Neural progenitor cell (in vitro differentiated cells): ENCODE data around the gene C11orf21. TPM values are rescaled to one million over a fixed set of nuclear protein-coding genes. Genes with fewer than 3 reads are reported as not detected.
A peak's percentile ranks its signal among the peaks of the same experiment; 100 is the strongest.

Source experiments
- DNase-seq: peaks from one replicate; pipeline ENCODE4 v3.0.0-alpha.2; 2016; ENCODE audit warnings: low spot score
- H2AFZ ChIP-seq: fragments of 200-600 bp; sonication (generic); replicated peaks from 2 replicates; pipeline ENCODE4 v1.6.1; 2016; ENCODE audit warnings: antibody characterized with exemption
- H3F3A ChIP-seq: fragments of 200-600 bp; sonication (generic); 2 replicates; pipeline ENCODE4 v1.6.1; 2016; ENCODE audit warnings: antibody characterized with exemption, low read depth
- H3K27ac ChIP-seq: fragments of 200-600 bp; sonication (generic); 2 replicates; pipeline ENCODE4 v1.5.1; 2016; ENCODE audit warnings: mild to moderate bottlenecking
- H3K27me3 ChIP-seq: fragments of 200-600 bp; sonication (generic); 2 replicates; pipeline ENCODE4 v1.6.1; 2016; ENCODE audit warnings: mild to moderate bottlenecking, moderate library complexity
- H3K36me3 ChIP-seq: fragments of 200-600 bp; sonication (generic); 2 replicates; pipeline ENCODE4 v1.5.1; 2016
- H3K4me1 ChIP-seq: fragments of 200-600 bp; sonication (generic); 2 replicates; pipeline ENCODE4 v1.6.1; 2016; ENCODE audit warnings: mixed run types
- H3K4me2 ChIP-seq: fragments of 200-600 bp; sonication (generic); 2 replicates; pipeline ENCODE4 v1.6.1; 2016
- H3K4me3 ChIP-seq: fragments of 200-600 bp; sonication (generic); 2 replicates; pipeline ENCODE4 v1.5.1; 2016
- H3K79me2 ChIP-seq: fragments of 200-600 bp; sonication (generic); 2 replicates; pipeline ENCODE4 v1.6.1; 2016; ENCODE audit warnings: low read depth
- H3K9ac ChIP-seq: fragments of 200-600 bp; sonication (generic); 2 replicates; pipeline ENCODE4 v1.6.1; 2016
- H3K9me3 ChIP-seq: fragments of 200-600 bp; sonication (generic); 2 replicates; pipeline ENCODE4 v1.5.1; 2016; ENCODE audit warnings: low read depth
- H4K20me1 ChIP-seq: fragments of 200-600 bp; sonication (generic); 2 replicates; pipeline ENCODE4 v1.6.1; 2016; ENCODE audit warnings: low read depth
- H3K27ac Mint-ChIP-seq: 3 replicates; pipeline ENCODE4 v1.8.0; 2021; ENCODE audit warnings: mixed read lengths
- H3K27me3 Mint-ChIP-seq: 2 replicates; pipeline ENCODE4 v1.8.0; 2022; ENCODE audit warnings: low read depth, mild to moderate bottlenecking, inconsistent platforms, moderate library complexity, mixed read lengths; ENCODE audit not compliant: insufficient read depth
- H3K36me3 Mint-ChIP-seq: 3 replicates; pipeline ENCODE4 v1.8.0; 2021; ENCODE audit warnings: mixed read lengths
- H3K4me1 Mint-ChIP-seq: 3 replicates; pipeline ENCODE4 v1.8.0; 2021; ENCODE audit warnings: mixed read lengths
- H3K4me3 Mint-ChIP-seq: 3 replicates; pipeline ENCODE4 v1.8.0; 2021; ENCODE audit warnings: mild to moderate bottlenecking, moderate library complexity, mixed read lengths
- H3K9me3 Mint-ChIP-seq: 3 replicates; pipeline ENCODE4 v1.8.0; 2020; ENCODE audit warnings: mixed read lengths
- EZH2 ChIP-seq: fragments of 200-600 bp; sonication (generic); IDR thresholded peaks from 2 replicates; pipeline ENCODE4 v1.6.1; 2017; ENCODE audit warnings: antibody characterized with exemption, mild to moderate bottlenecking, moderate library complexity
- EZH2phosphoT487 ChIP-seq: fragments of 200-600 bp; sonication (generic); IDR thresholded peaks from 2 replicates; pipeline ENCODE4 v1.6.1; 2017; ENCODE audit warnings: antibody characterized with exemption
- total RNA-seq: library from RNA; depleted of rRNA; stranded (reverse); fragments of >200 nt; gene quantifications from 2 replicates; pipeline ENCODE4 v1.2.3, GENCODE V29; 2015; ENCODE audit warnings: low replicate concordance
- TF ChIP-seq, protein P1 (sequence below): fragments of 200-600 bp; sonication (generic); IDR thresholded peaks from 2 replicates; pipeline ENCODE4 v1.5.1; 2017; ENCODE audit warnings: antibody characterized with exemption, mild to moderate bottlenecking

Gene C11orf21
- total RNA-seq, 1 donor from 2014 or later = not detected

DNA sequence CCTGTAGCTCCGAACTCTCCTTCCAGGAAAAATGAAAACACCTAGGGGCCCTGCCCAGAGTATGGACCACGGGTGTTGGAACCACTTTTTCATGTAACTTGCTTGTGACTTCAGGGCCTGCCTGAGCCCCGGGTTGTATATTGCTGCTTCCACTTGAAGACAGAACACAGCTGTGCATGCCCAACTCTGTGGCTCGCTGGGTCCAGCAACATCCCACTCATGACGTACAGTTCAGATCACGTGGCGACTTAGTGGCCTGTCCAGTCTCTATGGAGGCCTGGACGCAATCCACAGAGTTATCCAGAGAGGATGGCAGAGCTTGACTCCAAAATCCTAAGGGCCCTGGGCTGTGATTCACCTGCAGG is 6.8 kb downstream of the C11orf21 start:
- no peaks in the 10 kb centered on the region for H3K9me3 ChIP-seq
- Mint-ChIP-seq H3K4me1 (no peaks in the 10 kb centered on the region), H3K4me3 (no peak overlapping the region), H3K9me3 (no peaks in the 10 kb centered on the region), H3K27me3 (peaks cover 20% of the 10 kb centered on the region), H3K27ac (no peak overlapping the region), H3K36me3 (no peaks in the 10 kb centered on the region)
- no peaks in the 10 kb centered on the region for H3F3A ChIP-seq
- no peaks in the 10 kb centered on the region for H3K36me3 ChIP-seq
- H4K20me1 ChIP-seq = no peaks in the 10 kb centered on the region
- no peak overlapping the region for H3K4me2 ChIP-seq
- H3K9ac ChIP-seq = no peak overlapping the region
- H3K79me2 ChIP-seq = no peaks in the 10 kb centered on the region
- peaks cover 53% of the 10 kb centered on the region for H3K27me3 ChIP-seq
- H3K4me3 ChIP-seq = no peak overlapping the region
- H3K27ac ChIP-seq = no peak overlapping the region
- DNase-seq = no peak
- TF ChIP-seq, protein P1, sequence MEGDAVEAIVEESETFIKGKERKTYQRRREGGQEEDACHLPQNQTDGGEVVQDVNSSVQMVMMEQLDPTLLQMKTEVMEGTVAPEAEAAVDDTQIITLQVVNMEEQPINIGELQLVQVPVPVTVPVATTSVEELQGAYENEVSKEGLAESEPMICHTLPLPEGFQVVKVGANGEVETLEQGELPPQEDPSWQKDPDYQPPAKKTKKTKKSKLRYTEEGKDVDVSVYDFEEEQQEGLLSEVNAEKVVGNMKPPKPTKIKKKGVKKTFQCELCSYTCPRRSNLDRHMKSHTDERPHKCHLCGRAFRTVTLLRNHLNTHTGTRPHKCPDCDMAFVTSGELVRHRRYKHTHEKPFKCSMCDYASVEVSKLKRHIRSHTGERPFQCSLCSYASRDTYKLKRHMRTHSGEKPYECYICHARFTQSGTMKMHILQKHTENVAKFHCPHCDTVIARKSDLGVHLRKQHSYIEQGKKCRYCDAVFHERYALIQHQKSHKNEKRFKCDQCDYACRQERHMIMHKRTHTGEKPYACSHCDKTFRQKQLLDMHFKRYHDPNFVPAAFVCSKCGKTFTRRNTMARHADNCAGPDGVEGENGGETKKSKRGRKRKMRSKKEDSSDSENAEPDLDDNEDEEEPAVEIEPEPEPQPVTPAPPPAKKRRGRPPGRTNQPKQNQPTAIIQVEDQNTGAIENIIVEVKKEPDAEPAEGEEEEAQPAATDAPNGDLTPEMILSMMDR = no peak
- TF ChIP-seq EZH2phosphoT487 (no peak), EZH2 (no peak)
- no peaks in the 10 kb centered on the region for H3K4me1 ChIP-seq
- no peak overlapping the region for H2AFZ ChIP-seq

DNA sequence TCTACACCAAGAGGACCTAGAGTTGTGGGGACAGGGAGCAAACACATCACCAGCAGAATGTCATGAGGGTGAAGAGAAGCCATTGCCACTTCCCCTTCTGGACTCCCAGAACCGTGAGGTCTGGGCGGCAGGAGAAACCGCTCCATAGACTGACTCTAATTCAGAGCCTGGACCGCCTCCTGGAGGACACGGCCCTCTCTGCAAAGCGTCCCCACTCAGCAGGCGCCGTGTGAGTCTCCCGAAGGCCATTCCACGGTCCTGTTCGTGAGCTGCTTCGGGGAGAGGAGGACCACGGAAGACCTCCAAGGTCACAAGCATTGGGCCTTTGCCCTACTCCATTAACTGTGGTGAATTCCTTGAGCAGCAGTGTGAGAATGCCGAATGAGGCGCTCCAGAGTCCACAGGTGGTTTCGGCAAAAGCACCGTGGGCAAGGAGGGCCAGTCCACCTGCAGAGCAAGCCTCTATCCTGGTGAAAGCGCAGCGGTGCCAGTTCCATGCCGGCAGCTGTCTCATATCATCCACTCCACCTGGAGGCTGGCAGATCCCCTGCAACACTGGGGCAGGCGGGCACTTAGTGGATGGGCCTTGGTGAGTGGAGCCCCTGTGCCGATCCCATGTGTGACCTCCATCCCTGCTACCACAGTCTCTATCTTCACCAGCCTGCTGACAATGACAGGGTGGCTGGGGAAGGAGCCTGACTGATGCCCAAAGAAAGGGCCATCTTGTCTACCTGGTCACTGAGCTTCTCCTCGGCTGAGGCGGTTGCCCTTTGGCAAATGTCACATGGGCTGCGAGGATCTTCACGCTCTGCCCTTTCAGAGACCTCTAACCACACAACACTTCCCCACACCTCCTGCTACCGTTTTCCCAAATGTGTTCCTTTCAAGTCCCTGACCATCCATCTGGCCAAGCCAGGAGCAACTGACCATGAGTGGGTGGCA is 7.5 kb downstream of the C11orf21 start:
- Histone ChIP-seq H3K27me3 (peaks cover 59% of the 10 kb centered on the region), H3K4me2 (no peak overlapping the region), H3K79me2 (no peaks in the 10 kb centered on the region), H3K9me3 (no peaks in the 10 kb centered on the region), H3K36me3 (no peaks in the 10 kb centered on the region), H3F3A (no peaks in the 10 kb centered on the region), H3K4me1 (no peaks in the 10 kb centered on the region), H3K9ac (no peak overlapping the region), H2AFZ (no peak overlapping the region), H3K27ac (no peak overlapping the region), H3K4me3 (no peak overlapping the region), H4K20me1 (no peaks in the 10 kb centered on the region)
- TF ChIP-seq, protein P1 = peak; percentile 5
- no peak for TF ChIP-seq EZH2phosphoT487
- Mint-ChIP-seq H3K27ac (no peak overlapping the region), H3K27me3 (peaks cover 17% of the 10 kb centered on the region), H3K4me1 (no peaks in the 10 kb centered on the region), H3K36me3 (no peaks in the 10 kb centered on the region), H3K9me3 (no peaks in the 10 kb centered on the region), H3K4me3 (no peak overlapping the region)
- peak; percentile 6 for DNase-seq

DNA sequence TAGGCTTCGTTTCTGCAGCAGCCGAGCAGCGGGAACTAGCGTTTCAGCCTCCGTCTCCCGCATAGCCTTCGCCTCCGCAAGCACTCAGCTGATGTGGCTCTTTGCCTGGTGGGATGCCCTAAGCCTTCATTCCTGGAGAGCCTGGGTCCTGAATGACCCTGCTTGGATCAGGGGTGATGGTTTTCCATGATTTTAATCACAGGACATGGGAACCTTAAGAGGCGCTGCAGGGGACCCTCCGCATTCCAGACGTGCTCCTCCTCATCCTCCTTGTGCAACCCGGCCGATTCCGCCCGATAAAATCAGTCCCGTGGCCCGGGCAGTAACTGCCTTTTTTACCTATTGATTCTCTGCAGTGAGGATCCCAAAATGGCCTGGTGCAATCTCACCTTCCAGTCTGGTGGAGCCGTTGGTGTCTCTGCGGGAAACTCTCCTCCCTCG is 8.2 kb downstream of the C11orf21 start:
- peaks cover 63% of the 10 kb centered on the region for H3K27me3 ChIP-seq
- H2AFZ ChIP-seq = no peak overlapping the region
- TF ChIP-seq EZH2phosphoT487 = no peak
- no peak for TF ChIP-seq EZH2
- TF ChIP-seq, protein P1 = no peak
- H3K4me3 ChIP-seq = no peak overlapping the region
- H3K4me1 Mint-ChIP-seq = peaks cover 3% of the 10 kb centered on the region
- H3K36me3 ChIP-seq = no peaks in the 10 kb centered on the region
- peaks cover 17% of the 10 kb centered on the region for H3K27me3 Mint-ChIP-seq
- no peaks in the 10 kb centered on the region for H3K36me3 Mint-ChIP-seq
- DNase-seq = peak; percentile 1
- H3K4me2 ChIP-seq = no peak overlapping the region
- H3F3A ChIP-seq = no peaks in the 10 kb centered on the region
- H3K79me2 ChIP-seq = no peaks in the 10 kb centered on the region
- no peak overlapping the region for H3K4me3 Mint-ChIP-seq
- H3K9me3 Mint-ChIP-seq = no peaks in the 10 kb centered on the region
- H3K4me1 ChIP-seq = no peaks in the 10 kb centered on the region
- no peaks in the 10 kb centered on the region for H3K9me3 ChIP-seq
- H3K9ac ChIP-seq = no peak overlapping the region
- H3K27ac Mint-ChIP-seq = no peak overlapping the region
- no peaks in the 10 kb centered on the region for H4K20me1 ChIP-seq
- H3K27ac ChIP-seq = no peak overlapping the region
